Spleen (tissue), 7 donors: ENCODE data around the gene RMI2.
A peak's percentile ranks its signal among the peaks of the same experiment; 100 is the strongest.

Experiments used
- CTCF ChIP-seq, 11 experiments: fragments of 200-600 bp in 7 of 11; fragments of 450-650 bp in 4 of 11; sonication (generic) in 4 of 11; IDR thresholded peaks in 8 of 11; conservative IDR thresholded peaks in 3 of 11; 1 replicate in 7 of 11; 2 replicates in 4 of 11; pipeline versions ENCODE4 v1.4.0 to v1.8.0; 2016 to 2021; ENCODE audit warnings: antibody characterized with exemption in 11 of 11, inconsistent platforms in 4 of 11, mild to moderate bottlenecking in 1 of 11
- POLR2A ChIP-seq, 3 donors: fragments of 450-650 bp; IDR thresholded peaks; one replicate each; pipeline ENCODE4 v1.5.1; 2017; ENCODE audit warnings: antibody characterized with exemption in 3 of 3, mild to moderate bottlenecking in 1 of 3
- POLR2AphosphoS5 ChIP-seq, 3 donors: sonication (generic); formaldehyde crosslinking; IDR thresholded peaks; one replicate each; pipeline ENCODE4 v1.5.1; 2017; ENCODE audit warnings: antibody characterized with exemption in 3 of 3
- donor health status: DM: no; HTN: no; CAD: no; lungs with moderate emphysema.
- donor health status: DM: no; HTN: no; CAD: no.
- donor health status: DM: no; HTN: no; CAD: no.

- TF ChIP-seq CTCF (IDR thresholded peaks at IDR 0.05 in 8 of 11, conservative IDR thresholded peaks at IDR 0.05 in 3 of 11) = peak in 5 of 11 experiments; percentile 16 to 44 (median 19)
- no peak for TF ChIP-seq POLR2A (IDR thresholded peaks at IDR 0.05)
- peak; percentile 89 to 97 (median 92) for TF ChIP-seq POLR2AphosphoS5 (IDR thresholded peaks at IDR 0.05)
Observed at GRCh38 chr16:11297492-11298142, 47.6 kb upstream of the RMI2 start.
